DND-41 (cell line): ENCODE results near the gene HMX2.

ENCODE experiments used
- ATAC-seq: fragments of 200-7000 bp; cut with Tn5 transposase; 3 replicates; pipeline ENCODE4 v1.9.1; 2021; ENCODE audit warnings: low read depth; ENCODE audit not compliant: insufficient read depth
- DNase-seq: peaks from one replicate; pipeline ENCODE4 v3.0.0-alpha.2; 2020
- H2AFZ ChIP-seq: 2 replicates; pipeline ENCODE4 v1.6.0; 2012; ENCODE audit warnings: low read depth, low read length
- H3K27ac ChIP-seq: 2 replicates; pipeline ENCODE4 v1.5.1; 2012; ENCODE audit warnings: low read length, inconsistent platforms
- H3K27me3 ChIP-seq: fragments of 200-600 bp; sonication (generic); 2 replicates; pipeline ENCODE4 v1.6.0; 2012; ENCODE audit warnings: low read length, mild to moderate bottlenecking, inconsistent platforms; ENCODE audit not compliant: insufficient read depth, poor library complexity
- H3K36me3 ChIP-seq: 2 replicates; pipeline ENCODE4 v1.5.1; 2012; ENCODE audit warnings: low read length, inconsistent platforms; ENCODE audit not compliant: insufficient read depth
- H3K4me1 ChIP-seq: 2 replicates; pipeline ENCODE4 v1.5.1; 2012; ENCODE audit warnings: mild to moderate bottlenecking, low read length; ENCODE audit not compliant: insufficient read depth
- H3K4me2 ChIP-seq: 2 replicates; pipeline ENCODE4 v1.6.0; 2012; ENCODE audit warnings: mild to moderate bottlenecking, moderate library complexity, low read length, inconsistent platforms; ENCODE audit not compliant: insufficient read depth
- H3K4me3 ChIP-seq, 2 experiments: fragments of 200-600 bp in 1 of 2; shearing (Covaris generic) in 1 of 2; 2 replicates each; pipeline ENCODE4 v1.5.1; 2012 to 2016; ENCODE audit warnings: inconsistent platforms in 2 of 2, low read length in 2 of 2, mild to moderate bottlenecking in 2 of 2, low read depth in 1 of 2, moderate library complexity in 1 of 2
- H3K79me2 ChIP-seq: 2 replicates; pipeline ENCODE4 v1.6.0; 2012; ENCODE audit warnings: low read length, inconsistent platforms; ENCODE audit not compliant: insufficient read depth
- H3K9ac ChIP-seq: 2 replicates; pipeline ENCODE4 v1.6.0; 2012; ENCODE audit warnings: low read depth, mild to moderate bottlenecking, inconsistent platforms, low read length, moderate library complexity
- H3K9me3 ChIP-seq: 2 replicates; pipeline ENCODE4 v1.5.1; 2012; ENCODE audit warnings: low read length, moderate library complexity, mild to moderate bottlenecking, inconsistent platforms; ENCODE audit not compliant: insufficient read depth, severe bottlenecking
- H4K20me1 ChIP-seq: 2 replicates; pipeline ENCODE4 v1.6.0; 2012; ENCODE audit warnings: low read length; ENCODE audit not compliant: insufficient read depth
- CTCF ChIP-seq: IDR thresholded peaks from 2 replicates; pipeline ENCODE4 v1.5.1; 2012; ENCODE audit warnings: borderline replicate concordance, low read length, moderate library complexity, mild to moderate bottlenecking; ENCODE audit not compliant: poor library complexity, severe bottlenecking; ENCODE audit errors: extremely low read depth
- EZH2 ChIP-seq: IDR thresholded peaks from 3 replicates; pipeline ENCODE4 v1.6.1; 2012; ENCODE audit warnings: borderline replicate concordance, low read depth, mild to moderate bottlenecking, moderate library complexity, low read length, inconsistent platforms; ENCODE audit not compliant: severe bottlenecking

HMX2 gene

GRCh38 chr10:123164319-123164718 lies 16.4 kb downstream of the HMX2 start:
- Histone ChIP-seq H3K9ac (no peak overlapping the region), H2AFZ (no peak overlapping the region), H3K27ac (no peak overlapping the region), H3K4me3 (no peak overlapping the region), H3K4me1 (peaks cover 25% of the 10 kb centered on the region), H3K27me3 (no peaks in the 10 kb centered on the region), H3K79me2 (peaks cover 84% of the 10 kb centered on the region), H3K9me3 (no peaks in the 10 kb centered on the region), H3K36me3 (peaks cover 94% of the 10 kb centered on the region), H4K20me1 (peaks cover 48% of the 10 kb centered on the region; the same call in 1 of the 2 replicates), H3K4me2 (no peak overlapping the region)
- no peak for TF ChIP-seq EZH2
- TF ChIP-seq CTCF, result no peak
- ATAC-seq (no peak), DNase-seq (no peak)

- H3K9ac ChIP-seq, result no peak overlapping the region
- H3K4me1 ChIP-seq, result peaks cover 12% of the 10 kb centered on the region
- peaks cover 73% of the 10 kb centered on the region for H3K79me2 ChIP-seq
- TF ChIP-seq CTCF, result peak; percentile 28
- no peak for TF ChIP-seq EZH2
- ATAC-seq (no peak), DNase-seq (no peak)
- peaks cover 90% of the 10 kb centered on the region for H3K36me3 ChIP-seq
- no peaks in the 10 kb centered on the region for H3K9me3 ChIP-seq
- no peak overlapping the region for H3K27ac ChIP-seq
- no peak overlapping the region for H2AFZ ChIP-seq
- peaks cover 44% of the 10 kb centered on the region; the same call in 1 of the 2 replicates for H4K20me1 ChIP-seq
- no peak overlapping the region for H3K4me2 ChIP-seq
- H3K4me3 ChIP-seq, result no peak overlapping the region
- H3K27me3 ChIP-seq, result no peaks in the 10 kb centered on the region
Observed at GRCh38 chr10:123165445-123166072, 17.6 kb downstream of the HMX2 start.

GRCh38 chr10:123166618-123167017 lies 18.7 kb downstream of the HMX2 start:
- Histone ChIP-seq H3K4me3 (no peak overlapping the region), H4K20me1 (peaks cover 38% of the 10 kb centered on the region; the same call in 1 of the 2 replicates), H3K4me1 (0 out of 2 replicates have a peak, but pooled peaks cover 2% of the 10 kb centered on the region), H3K27ac (no peak overlapping the region), H3K79me2 (peaks cover 67% of the 10 kb centered on the region), H3K9me3 (no peaks in the 10 kb centered on the region), H3K36me3 (peaks cover 87% of the 10 kb centered on the region), H3K27me3 (no peaks in the 10 kb centered on the region), H3K9ac (no peak overlapping the region), H3K4me2 (no peak overlapping the region), H2AFZ (no peak overlapping the region)
- no peak for ATAC-seq
- no peak for DNase-seq
- TF ChIP-seq CTCF (no peak), EZH2 (no peak)
